Panc1 (cell line): ENCODE results near the gene NID2. TPM values are rescaled to one million over a fixed set of nuclear protein-coding genes. Genes with fewer than 3 reads are reported as not detected.

Experiments
- ATAC-seq: fragments of 200-7000 bp; cut with Tn5 transposase; 2 replicates; pipeline ENCODE4 v1.9.1; 2020; ENCODE audit warnings: mild to moderate bottlenecking, moderate library complexity
- BruUV-seq: library from RNA; stranded (reverse); fragments of 400-500 nt; replicated peaks from 2 replicates; lab custom pipeline; 2021; lab: Mats Ljungman, UMichigan
- CTCF ChIA-PET: fragments of 300-600 bp; sonication (Branson Sonifier 250); formaldehyde crosslinking; loops from one replicate; lab custom pipeline; 2022; ENCODE audit warnings: antibody characterized with exemption; lab: Charles Lee
- POLR2A ChIA-PET: fragments of 300-600 bp; sonication (Branson Sonifier 250); formaldehyde crosslinking; loops from one replicate; lab custom pipeline; 2022; ENCODE audit warnings: antibody characterized with exemption; lab: Charles Lee
- DNase-seq: peaks from one replicate; pipeline ENCODE4 v3.0.0-alpha.2; 2010; ENCODE audit warnings: low read depth, low spot score
- H3K27ac ChIP-seq: 2 replicates; pipeline ENCODE4 v1.5.1; 2011; ENCODE audit warnings: mild to moderate bottlenecking, low read length, inconsistent platforms
- H3K27me3 ChIP-seq: fragments of 200-500 bp; sonication (Bioruptor generic); 2 replicates; pipeline ENCODE4 v1.6.0; 2014; ENCODE audit warnings: low read length, inconsistent platforms; ENCODE audit not compliant: control insufficient read depth, insufficient read depth
- H3K36me3 ChIP-seq: fragments of 200-500 bp; sonication (Bioruptor generic); 2 replicates; pipeline ENCODE4 v1.5.1; 2014; ENCODE audit warnings: inconsistent platforms, mild to moderate bottlenecking, low read length, moderate library complexity; ENCODE audit not compliant: control insufficient read depth, insufficient read depth
- H3K4me1 ChIP-seq: 2 replicates; pipeline ENCODE4 v1.5.1; 2011; ENCODE audit warnings: inconsistent platforms, mild to moderate bottlenecking, low read length, moderate library complexity; ENCODE audit not compliant: control insufficient read depth, insufficient read depth
- H3K4me3 ChIP-seq, 2 experiments: 2 replicates each; pipeline ENCODE4 v1.5.1; 2011 to 2012; ENCODE audit warnings: low read depth in 2 of 2, low read length in 2 of 2, mild to moderate bottlenecking in 2 of 2, inconsistent platforms in 1 of 2, moderate library complexity in 1 of 2
- H3K9me3 ChIP-seq: fragments of 200-500 bp; sonication (Bioruptor generic); 2 replicates; pipeline ENCODE4 v1.5.1; 2014; ENCODE audit warnings: low read depth, mild to moderate bottlenecking, inconsistent platforms, low read length, moderate library complexity; ENCODE audit not compliant: control insufficient read depth, insufficient read depth
- CTCF ChIP-seq: fragments of 450-650 bp; IDR thresholded peaks from 2 replicates; pipeline ENCODE4 v1.5.1; 2017; ENCODE audit warnings: mild to moderate bottlenecking
- POLR2AphosphoS5 ChIP-seq: IDR thresholded peaks from 2 replicates; pipeline ENCODE4 v1.6.1; 2012; ENCODE audit warnings: mild to moderate bottlenecking, low read depth, low read length, moderate library complexity
- REST ChIP-seq, 2 experiments: IDR thresholded peaks; 2 replicates each; pipeline ENCODE4 v1.6.1; 2011 to 2012; ENCODE audit warnings: low read depth in 2 of 2, control low read depth in 1 of 2, low read length in 1 of 2, mild to moderate bottlenecking in 1 of 2, moderate library complexity in 1 of 2; ENCODE audit not compliant: insufficient read depth in 1 of 2
- SIN3A ChIP-seq: IDR thresholded peaks from 2 replicates; pipeline ENCODE4 v1.6.1; 2012; ENCODE audit warnings: low read depth, mild to moderate bottlenecking, low read length, moderate library complexity, borderline replicate concordance; ENCODE audit not compliant: insufficient read depth
- TCF7L2 ChIP-seq: IDR thresholded peaks from 2 replicates; pipeline ENCODE4 v1.6.1; 2011; ENCODE audit warnings: mild to moderate bottlenecking, low read depth, low read length, inconsistent platforms
- in situ Hi-C: cut with HindIII; loops from 2 replicates; pipeline ENCODE4 v1.10.0; 2016; ENCODE audit warnings: low sequenced_read_pairs, low pct_unique_long_range_greater_than_20kb
- intact Hi-C: fragments of 100-400 bp; cut with micrococcal nuclease; formaldehyde crosslinking; loops from one replicate; pipeline ENCODE4 v1.10.0; 2022; ENCODE audit not compliant: unreplicated experiment
- total RNA-seq: library from RNA; stranded (reverse); gene quantifications from one replicate; pipeline ENCODE4 v1.2.1, GENCODE V29; 2021; ENCODE audit not compliant: unreplicated experiment

NID2 gene
- total RNA-seq, 1 experiment from 2014 or later, result 0.36 TPM

GRCh38 chr14:52000696-52001095 is 68.2 kb downstream of the NID2 start:
- Histone ChIP-seq H3K9me3 (no peaks in the 10 kb centered on the region), H3K36me3 (peaks cover 48% of the 10 kb centered on the region), H3K27me3 (no peaks in the 10 kb centered on the region), H3K27ac (no peak overlapping the region), H3K4me1 (no peaks in the 10 kb centered on the region), H3K4me3 (no peak overlapping the region)
- DNase-seq, result no peak
- ATAC-seq, result no peak
- in situ Hi-C loops, result no loop called here
- CTCF ChIA-PET, result no interaction called here
- no TSS peak for BruUV-seq
- intact Hi-C loops, result no loop called here
- TF ChIP-seq REST (IDR thresholded peaks at IDR 0.05; ENCODE audit: insufficient read depth in 1 of 2, low read depth in 2 of 2, low read length in 1 of 2), result no peak
- TF ChIP-seq CTCF, result no peak
- no peak for TF ChIP-seq POLR2AphosphoS5
- no peak for TF ChIP-seq TCF7L2
- TF ChIP-seq SIN3A, result no peak
- POLR2A ChIA-PET, result no interaction called here

- TF ChIP-seq REST (IDR thresholded peaks at IDR 0.05; ENCODE audit: insufficient read depth in 1 of 2, low read depth in 2 of 2, low read length in 1 of 2), result no peak
- TF ChIP-seq TCF7L2, result no peak
- TF ChIP-seq CTCF, result no peak
- no peak for TF ChIP-seq SIN3A
- no peak for TF ChIP-seq POLR2AphosphoS5
- ATAC-seq (no peak), DNase-seq (no peak)
- Histone ChIP-seq H3K27ac (no peak overlapping the region), H3K4me3 (no peak overlapping the region), H3K4me1 (no peaks in the 10 kb centered on the region), H3K9me3 (no peaks in the 10 kb centered on the region), H3K27me3 (no peaks in the 10 kb centered on the region), H3K36me3 (peaks cover 44% of the 10 kb centered on the region)
- no TSS peak for BruUV-seq
- CTCF ChIA-PET, result no interaction called here
- intact Hi-C loops (no loop called here), in situ Hi-C loops (no loop called here)
- POLR2A ChIA-PET, result no interaction called here
Measured at GRCh38 chr14:52000019-52000582, 68.8 kb downstream of the NID2 start.
